DMS53 (cell line): ENCODE data around the gene MTOR.

Source experiments
- DNase-seq: peaks from one replicate; lab custom pipeline; 2025; lab: John Stamatoyannopoulos, UW

Gene MTOR

GRCh38 chr1:11216074-11216473 lies 46.3 kb downstream of the MTOR start:
- DNase-seq = no peak

GRCh38 chr1:11215381-11216005 lies 46.9 kb downstream of the MTOR start:
- DNase-seq = no peak

GRCh38 chr1:11214698-11215380 lies 47.5 kb downstream of the MTOR start:
- DNase-seq = no peak

- no peak for DNase-seq
Observed at GRCh38 chr1:11211925-11212587, 50.3 kb downstream of the MTOR start.

- DNase-seq = no peak
Observed at GRCh38 chr1:11211461-11211860, 50.9 kb downstream of the MTOR start.

GRCh38 chr1:11207898-11208611 lies 54.3 kb downstream of the MTOR start:
- DNase-seq = no peak

- DNase-seq = no peak
Observed at GRCh38 chr1:11204396-11205190, 57.8 kb downstream of the MTOR start.

GRCh38 chr1:11198851-11199594 lies 63.3 kb downstream of the MTOR start:
- DNase-seq = no peak

- DNase-seq = no peak
Observed at GRCh38 chr1:11198257-11198656, 64.1 kb downstream of the MTOR start.

GRCh38 chr1:11197359-11197758 lies 65.0 kb downstream of the MTOR start:
- no peak for DNase-seq

- no peak for DNase-seq
Observed at GRCh38 chr1:11196945-11197344, 65.4 kb downstream of the MTOR start.

- no peak for DNase-seq
Observed at GRCh38 chr1:11194407-11195176, 67.8 kb downstream of the MTOR start.

- no peak for DNase-seq
Observed at GRCh38 chr1:11193376-11193775, 69.0 kb downstream of the MTOR start.

GRCh38 chr1:11188858-11189451 lies 73.4 kb downstream of the MTOR start, which contains the start of gene ANGPTL7:
Gene ANGPTL7, plus strand, starts transcription at chr1:11189355. Its CDS starts 225 bp downstream, at chr1:11189580.
- DNase-seq = no peak

GRCh38 chr1:11188381-11188780 lies 74.0 kb downstream of the MTOR start:
- no peak for DNase-seq

GRCh38 chr1:11187931-11188330 lies 74.4 kb downstream of the MTOR start:
- no peak for DNase-seq

- no peak for DNase-seq
Observed at GRCh38 chr1:11187494-11187893, 74.9 kb downstream of the MTOR start.

- no peak for DNase-seq
Observed at GRCh38 chr1:11187000-11187399, 75.4 kb downstream of the MTOR start.

- no peak for DNase-seq
Observed at GRCh38 chr1:11184973-11185372, 77.4 kb downstream of the MTOR start.

GRCh38 chr1:11182884-11183283 lies 79.5 kb downstream of the MTOR start:
- DNase-seq = no peak
